HG03354 (cell line): ENCODE measurements around the gene CUL9.
A peak's percentile ranks its signal among the peaks of the same experiment; 100 is the strongest.
"Not testable (repeated sequence)": the region's sequence is repeated elsewhere in the genome, so short reads cannot be mapped to it uniquely, and the experiment has no call there.

ENCODE experiments used
- ATAC-seq: cut with Tn5 transposase; IDR thresholded peaks from one replicate; pipeline ENCODE4 v1.9.1; 2021; ENCODE audit warnings: mild to moderate bottlenecking; ENCODE audit not compliant: unreplicated experiment, poor library complexity, severe bottlenecking

Gene CUL9

GRCh38 chr6:43181942-43182860, at the start of gene CUL9:
TSS of gene CUL9 (plus strand) at chr6:43182196. CDS start at chr6:43184311, 2,115 bp downstream.
- peak; percentile 96 for ATAC-seq

- no peak for ATAC-seq
These were observed 43.7 kb upstream of the CUL9 start for GRCh38 chr6:43138267-43138666.

- ATAC-seq = not testable (repeated sequence)
These were observed 42.0 kb upstream of the CUL9 start for GRCh38 chr6:43139973-43140372.

- ATAC-seq = no peak
These were observed 40.4 kb upstream of the CUL9 start for GRCh38 chr6:43141644-43142043.

GRCh38 chr6:43142101-43142500, 39.9 kb upstream of the CUL9 start:
- ATAC-seq = no peak

GRCh38 chr6:43143235-43144128, 38.5 kb upstream of the CUL9 start:
- peak; percentile 84 for ATAC-seq

- ATAC-seq = no peak
These were observed 37.1 kb upstream of the CUL9 start for GRCh38 chr6:43144879-43145278.

GRCh38 chr6:43146261-43146660, 35.7 kb upstream of the CUL9 start:
- no peak for ATAC-seq

- no peak for ATAC-seq
These were observed 35.0 kb upstream of the CUL9 start for GRCh38 chr6:43146709-43147688.

- ATAC-seq = no peak
These were observed 34.1 kb upstream of the CUL9 start for GRCh38 chr6:43147691-43148477.

- no peak for ATAC-seq
These were observed 32.7 kb upstream of the CUL9 start for GRCh38 chr6:43149265-43149664.

- ATAC-seq = no peak
These were observed 31.8 kb upstream of the CUL9 start for GRCh38 chr6:43150051-43150751.

- no peak for ATAC-seq
These were observed 22.4 kb upstream of the CUL9 start for GRCh38 chr6:43159599-43159998.

- ATAC-seq = no peak
These were observed 18.1 kb upstream of the CUL9 start for GRCh38 chr6:43163899-43164298.

- ATAC-seq = no peak
These were observed 11.5 kb upstream of the CUL9 start for GRCh38 chr6:43170417-43170930.

GRCh38 chr6:43170931-43171706, 10.9 kb upstream of the CUL9 start, which contains the start of gene SRF:
TSS of gene SRF (plus strand) at chr6:43171269. CDS start at chr6:43171657, 388 bp downstream.
- ATAC-seq = peak; percentile 63

GRCh38 chr6:43171707-43172103, 10.3 kb upstream of the CUL9 start:
- no peak for ATAC-seq
